ENCODE measurements around the gene LGALS3BP.

- TF ChIP-seq, protein P1, sequence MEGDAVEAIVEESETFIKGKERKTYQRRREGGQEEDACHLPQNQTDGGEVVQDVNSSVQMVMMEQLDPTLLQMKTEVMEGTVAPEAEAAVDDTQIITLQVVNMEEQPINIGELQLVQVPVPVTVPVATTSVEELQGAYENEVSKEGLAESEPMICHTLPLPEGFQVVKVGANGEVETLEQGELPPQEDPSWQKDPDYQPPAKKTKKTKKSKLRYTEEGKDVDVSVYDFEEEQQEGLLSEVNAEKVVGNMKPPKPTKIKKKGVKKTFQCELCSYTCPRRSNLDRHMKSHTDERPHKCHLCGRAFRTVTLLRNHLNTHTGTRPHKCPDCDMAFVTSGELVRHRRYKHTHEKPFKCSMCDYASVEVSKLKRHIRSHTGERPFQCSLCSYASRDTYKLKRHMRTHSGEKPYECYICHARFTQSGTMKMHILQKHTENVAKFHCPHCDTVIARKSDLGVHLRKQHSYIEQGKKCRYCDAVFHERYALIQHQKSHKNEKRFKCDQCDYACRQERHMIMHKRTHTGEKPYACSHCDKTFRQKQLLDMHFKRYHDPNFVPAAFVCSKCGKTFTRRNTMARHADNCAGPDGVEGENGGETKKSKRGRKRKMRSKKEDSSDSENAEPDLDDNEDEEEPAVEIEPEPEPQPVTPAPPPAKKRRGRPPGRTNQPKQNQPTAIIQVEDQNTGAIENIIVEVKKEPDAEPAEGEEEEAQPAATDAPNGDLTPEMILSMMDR (IDR thresholded peaks at IDR 0.05 in 8 of 11, conservative IDR thresholded peaks at IDR 0.05 in 3 of 11) = no peak
- no peak for TF ChIP-seq POLR2A (IDR thresholded peaks at IDR 0.05)
These were observed 33.1 kb downstream of the LGALS3BP start for GRCh38 chr17:78946631-78947030.

Measured in spleen (tissue), 7 donors.